Stimulated activated CD8-positive, alpha-beta memory T cell treated with anti-CD3 and anti-CD28 coated beads, Interleukin-15, amount 100 ng/mL, for 24 hours (primary cell): Measurements from ENCODE around the gene NOL4L.

Source experiments
- DNase-seq: peaks from one replicate; pipeline ENCODE4 v3.0.0-alpha.2; 2020; ENCODE audit warnings: low read depth

The NOL4L gene

DNA sequence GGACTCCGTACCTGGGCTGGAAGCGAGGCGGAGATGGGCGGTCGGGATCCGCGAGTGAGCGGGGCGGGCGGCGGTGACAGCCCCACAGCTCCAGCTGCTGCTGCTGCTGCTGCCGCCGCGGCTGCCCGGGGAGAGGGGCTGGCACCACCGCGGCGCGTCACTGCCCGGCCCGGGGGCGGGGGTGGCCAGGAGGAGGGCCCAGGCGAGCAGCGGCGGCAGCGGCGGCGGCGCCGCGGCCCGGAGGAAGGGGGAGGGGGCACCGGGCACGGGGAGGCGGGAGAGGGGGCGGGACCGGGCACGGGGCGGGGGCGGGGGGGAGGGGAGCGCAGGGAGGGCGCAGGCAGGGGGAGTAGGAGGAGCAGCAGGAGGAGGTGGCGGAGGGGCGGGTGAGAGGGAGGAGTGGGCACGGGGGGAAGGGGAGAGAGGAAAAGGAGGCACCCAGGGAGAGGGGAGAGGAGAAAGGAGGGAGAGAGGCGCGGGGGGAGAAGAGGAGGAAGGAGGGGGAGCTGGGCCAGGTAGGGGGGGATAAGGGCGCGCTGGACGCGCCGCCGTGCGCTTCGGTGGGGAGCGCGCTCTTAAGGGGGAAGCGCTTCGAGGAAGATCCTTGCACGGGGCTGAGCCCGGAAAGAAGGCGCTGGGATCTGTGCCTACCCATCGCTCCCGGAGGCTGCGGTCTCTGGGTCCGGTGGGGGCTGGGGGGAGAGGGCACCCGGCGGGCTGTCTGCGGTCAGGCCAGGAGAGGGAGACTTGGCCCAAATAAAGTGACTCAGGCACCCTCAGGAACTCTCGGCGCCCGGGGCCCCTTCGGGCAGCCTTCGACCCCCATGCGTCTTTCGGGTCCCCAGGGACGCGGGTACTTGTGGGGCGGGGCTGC is 101.5 kb downstream of the NOL4L start:
- DNase-seq: peak; percentile 18

DNA sequence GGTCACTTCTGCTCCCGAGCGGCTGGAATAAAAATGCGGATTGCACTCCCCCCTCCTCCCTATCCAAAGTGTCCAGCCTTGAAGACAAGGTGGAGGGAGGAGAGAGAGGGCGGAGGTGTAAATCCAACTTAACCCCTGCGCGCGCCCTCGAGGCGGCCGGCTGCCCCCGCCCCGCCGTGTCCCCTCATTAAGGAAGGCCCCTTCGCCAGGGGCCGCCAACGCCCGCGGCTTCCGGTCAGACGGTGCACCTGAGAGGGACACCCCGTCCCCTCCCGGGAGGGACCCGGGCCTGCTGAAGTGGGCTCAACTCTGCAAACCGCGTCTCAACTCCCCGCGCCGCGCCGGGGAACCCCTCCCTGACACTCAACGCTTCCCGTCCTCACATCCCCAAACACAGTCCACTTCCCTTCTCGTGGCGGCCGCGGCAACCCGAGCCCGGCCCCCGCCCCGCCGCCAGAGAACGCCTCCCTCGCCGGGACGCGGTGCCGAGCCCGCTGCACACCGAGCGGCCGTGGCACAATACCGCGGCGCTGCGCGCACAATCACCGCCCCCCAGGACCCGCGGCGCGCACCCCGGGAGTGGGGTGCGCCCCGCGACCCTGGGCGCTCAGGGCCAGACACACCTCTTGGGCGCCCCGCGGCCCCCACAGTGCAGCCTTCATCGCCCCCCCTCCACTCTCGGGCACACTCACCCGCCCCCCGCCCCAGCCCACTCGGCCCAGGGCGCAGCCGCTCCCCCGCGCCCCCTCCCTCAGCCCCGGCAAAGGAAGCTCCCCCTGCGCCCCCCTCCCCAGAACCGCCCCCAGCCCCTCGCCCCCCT is 102.5 kb downstream of the NOL4L start:
- DNase-seq: no peak

DNA sequence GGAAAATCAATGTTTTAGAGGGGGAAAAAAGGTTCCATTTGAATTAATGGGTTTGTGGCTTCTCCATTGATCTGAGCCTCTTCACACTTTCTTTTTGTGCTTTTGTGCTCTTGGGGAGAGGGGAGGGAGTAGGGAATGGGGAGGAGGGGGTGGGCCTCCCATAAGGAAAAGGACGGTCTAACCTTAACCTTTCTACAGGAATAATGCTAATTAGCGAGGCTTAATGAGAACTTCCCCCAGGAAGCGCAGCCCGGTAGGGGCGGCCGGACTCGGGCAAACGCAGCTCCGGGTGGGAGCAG is 103.0 kb downstream of the NOL4L start:
- DNase-seq: no peak

DNA sequence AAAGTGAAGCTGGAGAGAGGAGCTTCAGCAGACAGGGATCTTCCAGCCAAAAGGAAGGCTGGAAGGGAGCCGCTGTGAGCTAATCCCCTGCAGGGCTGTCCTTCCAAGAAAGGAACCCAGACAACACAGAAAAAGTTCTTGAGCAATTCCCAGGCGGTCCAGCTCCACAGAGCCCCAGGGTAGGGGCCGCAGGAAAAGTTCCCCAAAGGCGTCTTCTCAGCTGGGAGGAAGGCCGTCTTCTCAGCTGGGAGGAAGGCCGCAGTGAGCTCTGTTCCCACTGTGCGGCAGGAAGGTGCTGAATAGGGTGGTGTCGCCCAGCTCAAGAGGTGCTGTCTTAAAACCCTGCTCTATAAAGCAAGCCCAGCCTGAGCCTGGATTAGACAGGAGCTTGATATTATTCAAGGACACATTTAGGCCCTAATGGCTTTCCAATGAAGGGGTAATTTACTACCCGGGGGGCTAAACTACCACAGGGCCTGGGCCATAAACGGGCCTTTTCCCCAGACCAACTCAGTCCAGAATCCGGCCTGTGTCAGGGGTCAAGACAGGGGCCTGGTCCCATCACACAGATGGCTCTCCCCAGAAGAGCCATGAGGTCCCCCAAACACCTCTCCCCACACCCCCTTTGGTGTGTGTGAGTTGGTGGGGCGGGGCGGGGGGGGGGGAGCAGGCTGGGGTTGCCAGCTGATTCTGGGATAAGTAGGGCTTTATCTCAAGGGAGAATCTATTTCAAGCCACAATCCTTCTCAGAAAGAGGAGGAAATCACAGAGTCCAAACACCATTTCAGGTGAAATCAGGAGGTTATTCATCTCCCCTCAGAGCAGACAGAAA is 103.6 kb downstream of the NOL4L start:
- DNase-seq: no peak

DNA sequence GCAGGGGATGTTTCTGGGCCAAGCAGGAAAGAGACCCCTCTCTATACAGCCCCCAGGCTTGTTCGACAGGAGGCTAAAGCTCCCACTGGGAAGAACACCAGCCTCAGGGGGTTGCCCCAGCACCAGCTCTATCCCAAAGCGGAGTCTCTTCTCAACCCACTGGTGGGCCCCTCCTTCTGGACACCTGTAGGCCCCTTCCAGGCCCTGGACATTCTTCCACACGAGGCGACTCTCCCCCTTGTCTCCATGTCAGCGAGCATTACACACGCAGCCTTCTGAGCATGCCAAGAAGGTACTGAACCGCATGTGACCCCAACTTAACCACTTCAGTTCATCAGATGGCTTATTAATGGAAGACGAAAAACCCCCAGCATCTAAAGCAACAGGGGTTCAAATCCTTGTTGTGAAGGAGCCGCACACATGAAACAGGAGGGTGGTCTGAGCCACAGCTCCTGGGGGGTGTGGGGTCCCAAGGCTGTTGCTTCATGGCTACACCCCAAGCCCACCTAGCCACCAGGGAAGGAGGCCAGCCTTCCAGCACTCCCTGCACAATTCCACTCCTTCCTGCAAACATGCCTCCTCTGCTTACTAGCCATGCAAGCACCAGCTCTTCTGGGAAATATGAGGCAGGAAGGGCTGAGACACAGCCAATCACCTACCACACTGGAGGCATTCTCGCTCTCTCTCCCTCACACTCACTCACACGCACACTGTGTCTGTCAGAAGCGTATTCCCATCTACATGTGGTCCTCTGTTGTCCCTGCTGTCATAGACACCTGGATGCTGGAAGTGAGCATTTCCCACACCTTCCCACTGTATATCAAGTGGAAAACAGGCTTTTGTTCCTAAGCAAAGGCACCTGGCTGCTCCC is 104.5 kb downstream of the NOL4L start:
- DNase-seq: no peak

DNA sequence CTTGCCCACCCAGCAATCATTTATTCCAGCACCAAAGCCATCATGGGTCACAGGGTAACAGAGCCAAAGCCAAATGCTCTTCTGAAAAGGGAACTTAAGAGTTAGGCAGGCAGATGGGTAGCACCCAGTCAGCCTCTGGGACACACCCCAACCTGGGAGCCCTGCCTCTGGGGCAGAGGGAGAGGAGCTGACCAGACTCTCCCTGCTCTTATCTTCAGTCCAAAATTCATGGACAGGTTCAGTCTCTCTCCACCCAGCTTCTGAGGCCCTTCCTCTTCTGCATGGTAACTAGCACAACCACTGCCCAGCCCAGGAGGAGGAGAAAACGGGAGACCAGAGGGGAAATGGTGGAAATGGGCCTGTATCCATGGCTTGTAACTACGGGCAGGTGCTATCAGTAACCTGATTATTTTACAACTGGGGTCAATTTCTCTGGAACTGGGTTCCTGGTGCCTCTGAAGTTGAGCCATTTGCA is 105.4 kb downstream of the NOL4L start:
- DNase-seq: no peak

DNA sequence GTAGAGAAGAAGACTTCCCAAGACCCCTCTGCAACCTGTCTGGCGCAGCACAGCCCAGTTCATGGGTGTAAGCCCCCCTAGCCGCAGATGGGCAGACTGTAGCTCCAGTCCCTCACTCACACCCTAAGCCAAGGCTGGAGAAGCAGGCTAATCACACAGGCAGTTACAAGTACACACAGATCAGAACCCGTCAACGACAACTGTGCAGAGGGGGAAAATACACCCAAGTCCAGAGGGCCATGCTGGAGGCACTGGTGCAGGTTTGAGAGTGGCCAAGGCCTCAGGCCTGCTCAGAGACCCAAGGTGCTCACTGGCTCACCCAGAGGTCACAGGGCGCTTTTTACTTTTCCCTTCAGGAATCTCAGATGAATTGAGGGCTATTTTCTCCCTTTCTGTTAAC is 106.1 kb downstream of the NOL4L start:
- DNase-seq: no peak

DNA sequence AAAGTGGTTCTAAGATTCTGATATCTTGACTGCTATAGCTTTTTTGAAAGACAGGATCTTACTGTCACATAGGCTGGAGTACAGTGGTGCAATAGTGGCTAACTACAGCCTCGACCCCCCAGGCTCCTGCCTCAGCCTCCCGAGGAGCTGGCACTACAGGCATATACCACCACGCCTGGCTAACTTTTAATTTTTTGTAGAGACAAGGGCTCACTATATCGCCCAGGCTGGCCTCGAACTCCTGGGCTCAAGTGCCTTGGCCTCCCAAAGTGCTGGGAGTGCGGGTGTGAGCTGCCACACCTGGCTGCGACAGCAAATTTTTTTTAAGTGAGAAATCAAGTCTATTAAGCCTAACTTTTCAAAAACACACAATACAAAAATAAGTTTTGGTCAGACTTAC is 106.6 kb downstream of the NOL4L start:
- DNase-seq: no peak

DNA sequence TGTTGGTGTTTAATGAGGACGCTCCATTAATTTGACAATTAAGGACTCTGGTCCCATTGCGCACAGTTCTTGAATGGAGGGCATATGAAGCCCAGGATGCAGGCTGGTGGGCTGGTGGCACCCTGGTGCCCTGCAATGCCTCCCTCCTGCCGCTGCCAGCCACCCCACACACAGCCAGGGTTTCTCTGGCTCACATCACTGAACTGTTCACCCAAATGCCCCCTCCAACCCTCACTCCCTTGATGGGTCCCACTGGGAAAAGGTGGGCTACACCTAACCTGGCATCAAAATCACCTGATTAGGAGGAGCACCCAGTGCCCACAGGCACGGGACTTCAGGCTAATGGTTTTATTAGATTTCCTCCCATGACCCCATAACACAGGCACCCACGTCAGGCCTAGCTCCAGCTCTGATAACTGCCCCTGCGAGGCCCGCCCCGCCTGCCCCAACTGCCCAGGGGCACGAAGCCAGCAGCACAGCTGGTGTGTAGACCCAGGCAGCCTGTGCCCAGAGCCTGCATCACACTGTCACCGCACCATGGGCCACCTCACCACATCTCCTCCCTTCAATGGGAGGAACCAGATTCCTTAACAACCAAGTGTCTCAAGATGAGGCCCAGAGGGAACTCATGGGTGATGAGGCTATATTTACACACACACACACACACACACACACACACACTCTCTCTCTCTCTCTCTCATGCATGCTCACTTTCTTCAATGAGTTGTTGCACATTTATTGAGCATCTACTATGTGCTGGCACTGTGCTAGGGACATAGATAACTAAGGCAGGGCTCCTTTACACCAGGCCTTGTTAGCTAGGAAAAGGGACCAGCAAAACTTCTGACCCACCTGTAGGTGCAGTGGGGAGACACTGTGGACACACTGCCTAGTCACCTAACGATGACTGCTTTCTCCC is 107.3 kb downstream of the NOL4L start:
- no peak for DNase-seq

DNA sequence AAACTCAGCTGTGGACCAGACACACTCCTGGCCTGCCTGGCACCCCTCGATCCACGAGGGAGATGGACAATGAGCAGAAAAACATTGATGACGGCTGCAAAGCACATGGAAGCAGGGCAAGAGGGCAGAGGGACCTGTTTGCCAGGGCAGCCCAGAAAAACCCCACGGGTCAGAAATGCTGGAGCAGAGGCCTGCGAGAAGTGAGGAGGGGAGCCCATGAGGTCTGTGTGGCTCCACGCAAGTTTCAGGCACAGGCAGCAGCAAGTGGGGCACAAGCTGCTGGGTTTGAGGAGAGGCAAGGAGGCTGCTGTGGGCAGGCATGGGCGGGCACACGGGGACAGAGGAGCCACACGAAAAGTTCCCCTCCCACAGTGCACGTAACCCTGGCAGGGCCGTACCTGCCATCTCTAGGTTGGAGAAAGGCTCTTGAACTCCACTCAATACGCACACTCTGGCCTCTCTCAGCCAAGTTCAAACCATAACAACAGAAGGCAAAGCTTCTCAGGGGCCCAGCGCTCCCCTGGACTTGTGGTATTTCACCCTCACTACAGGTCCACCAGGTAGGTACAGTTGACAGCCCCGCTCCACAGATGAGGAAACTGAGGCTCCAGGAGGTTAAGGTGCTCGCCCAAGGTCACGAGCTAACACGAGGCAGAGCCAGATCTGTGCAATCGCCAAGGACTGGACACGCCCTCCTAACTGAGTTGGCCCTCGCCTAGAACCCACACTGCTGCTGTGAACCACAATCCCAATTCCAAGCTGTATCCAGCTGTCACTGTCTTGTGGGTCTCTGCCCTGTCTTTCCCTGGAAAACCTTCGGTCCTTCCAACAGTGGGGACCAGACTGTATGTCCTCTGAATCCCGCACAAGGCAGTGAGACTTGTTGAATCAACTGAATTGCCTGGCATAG is 108.2 kb downstream of the NOL4L start:
- no peak for DNase-seq

DNA sequence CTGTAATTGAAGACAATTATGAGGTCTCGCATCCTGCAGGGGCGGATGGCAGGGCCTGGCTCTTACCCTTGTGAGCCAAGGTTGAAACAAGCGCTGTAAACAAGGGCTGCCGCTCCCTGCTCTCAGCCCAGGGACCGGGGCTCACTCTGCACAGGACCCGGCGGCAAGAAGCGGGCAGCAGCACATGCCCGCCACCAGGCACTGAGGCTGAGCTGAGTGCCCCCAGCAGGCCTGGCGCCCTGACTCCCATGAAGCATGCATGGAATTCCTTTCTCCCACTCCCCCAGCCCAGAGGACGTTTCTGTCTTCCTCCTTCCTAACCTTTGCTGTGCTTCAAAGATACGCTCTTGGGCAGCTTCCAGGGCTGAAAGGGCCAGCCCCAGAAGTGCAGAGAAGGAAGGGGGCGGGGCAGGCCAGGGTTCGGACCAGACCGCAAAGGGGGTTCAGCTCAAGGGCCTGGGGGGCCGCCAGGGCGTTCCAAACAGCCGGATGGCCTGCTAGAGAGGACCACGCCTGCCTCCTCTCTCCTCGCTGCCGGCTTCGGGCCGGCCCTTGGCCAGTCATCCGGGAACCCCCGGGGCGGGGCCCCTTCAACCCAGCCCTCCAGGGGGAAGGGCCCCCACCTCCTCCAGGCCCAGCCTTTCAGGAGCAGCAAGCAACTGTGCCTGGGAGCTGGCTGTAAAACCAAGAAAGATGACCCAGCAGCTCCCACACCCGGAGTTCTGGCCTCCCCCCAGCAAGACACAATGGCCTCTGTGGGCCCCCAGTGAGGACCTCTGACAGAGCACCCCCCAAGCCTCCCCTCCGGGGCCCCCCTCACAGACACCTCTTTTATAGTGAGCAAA is 109.9 kb downstream of the NOL4L start:
- no peak for DNase-seq

DNA sequence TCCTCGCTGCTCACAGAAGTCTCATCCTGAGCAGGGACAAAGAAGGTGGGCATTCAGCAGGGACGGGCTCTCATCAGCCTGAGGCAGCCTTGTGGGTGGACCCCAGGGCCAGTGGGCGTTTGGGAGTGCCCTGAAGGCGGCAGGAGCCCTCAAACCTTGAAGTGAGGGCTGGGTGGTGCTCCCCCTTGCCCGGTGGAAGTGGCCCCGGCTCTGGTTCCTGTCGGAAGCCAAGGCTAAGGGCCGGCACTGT is 110.5 kb downstream of the NOL4L start:
- no peak for DNase-seq

DNA sequence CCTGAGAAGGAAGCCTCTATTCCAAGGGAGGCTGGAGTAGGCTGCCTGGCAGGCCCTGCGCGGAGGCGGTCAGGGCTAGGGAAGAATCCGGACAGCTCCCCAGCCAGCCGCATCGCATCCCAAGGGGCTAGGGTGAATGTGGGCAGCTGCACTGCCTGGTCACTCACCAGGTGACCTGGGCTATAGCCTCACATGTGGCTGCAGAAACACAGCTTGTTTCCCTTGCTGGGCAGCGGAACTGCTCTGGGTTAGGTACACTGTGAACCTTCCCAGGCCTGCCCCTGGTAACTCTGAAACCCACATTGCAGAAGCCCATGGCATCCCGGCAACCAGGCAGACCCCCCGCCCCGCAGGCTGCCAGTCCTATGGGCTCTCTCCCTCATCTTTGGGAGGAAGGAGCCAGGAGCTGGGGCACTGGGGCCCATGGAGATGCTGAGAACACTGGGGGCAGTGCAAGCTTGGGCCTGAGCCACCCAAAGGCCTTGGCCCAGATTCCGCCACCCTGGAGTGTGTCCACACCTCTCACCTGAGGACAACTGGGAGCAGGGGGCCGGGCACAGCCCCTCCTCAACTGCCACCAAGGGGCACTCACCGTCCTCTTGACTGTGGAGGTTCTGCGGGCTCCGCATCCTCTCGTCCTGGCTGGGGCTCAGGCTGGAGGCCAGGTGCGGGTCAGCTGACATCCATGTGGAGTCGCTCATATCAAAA is 111.0 kb downstream of the NOL4L start:
- DNase-seq: no peak

DNA sequence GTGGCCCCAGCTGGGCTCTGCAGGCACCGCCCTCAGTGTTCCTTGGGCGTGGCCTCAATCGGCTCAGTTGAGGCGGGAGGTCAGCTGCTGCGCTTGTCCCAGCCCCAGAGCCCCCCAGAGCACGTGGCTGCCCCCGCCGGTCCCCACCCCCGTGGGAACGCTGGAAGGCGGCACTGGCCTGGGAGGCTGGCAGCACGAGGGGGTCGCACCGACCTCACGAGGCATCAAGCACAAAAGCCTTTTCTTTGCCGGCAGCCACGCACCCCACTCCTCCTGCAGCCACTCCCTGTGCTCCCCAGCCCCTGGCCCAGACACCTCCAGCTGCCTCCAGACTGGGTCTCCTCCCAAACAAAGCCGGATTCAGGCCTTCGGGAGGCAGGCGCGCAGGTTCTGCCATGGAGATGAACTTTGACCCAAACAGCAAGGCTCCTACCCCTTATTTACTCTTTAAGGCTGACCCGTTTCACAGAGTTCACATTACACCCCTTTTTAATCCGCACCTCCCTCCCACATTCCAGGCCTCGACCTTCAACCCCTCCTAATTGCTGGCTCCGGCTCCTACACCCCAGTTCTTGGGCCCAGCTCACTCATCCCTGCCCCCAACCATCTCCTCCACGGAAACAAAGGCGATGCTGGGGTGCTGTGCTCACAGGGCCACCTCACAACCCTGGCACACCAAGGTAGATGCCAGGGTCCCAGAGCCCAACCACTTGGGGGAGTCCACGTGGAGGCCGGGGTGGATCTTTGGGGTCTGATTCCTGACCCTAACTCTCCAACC is 111.7 kb downstream of the NOL4L start:
- no peak for DNase-seq

DNA sequence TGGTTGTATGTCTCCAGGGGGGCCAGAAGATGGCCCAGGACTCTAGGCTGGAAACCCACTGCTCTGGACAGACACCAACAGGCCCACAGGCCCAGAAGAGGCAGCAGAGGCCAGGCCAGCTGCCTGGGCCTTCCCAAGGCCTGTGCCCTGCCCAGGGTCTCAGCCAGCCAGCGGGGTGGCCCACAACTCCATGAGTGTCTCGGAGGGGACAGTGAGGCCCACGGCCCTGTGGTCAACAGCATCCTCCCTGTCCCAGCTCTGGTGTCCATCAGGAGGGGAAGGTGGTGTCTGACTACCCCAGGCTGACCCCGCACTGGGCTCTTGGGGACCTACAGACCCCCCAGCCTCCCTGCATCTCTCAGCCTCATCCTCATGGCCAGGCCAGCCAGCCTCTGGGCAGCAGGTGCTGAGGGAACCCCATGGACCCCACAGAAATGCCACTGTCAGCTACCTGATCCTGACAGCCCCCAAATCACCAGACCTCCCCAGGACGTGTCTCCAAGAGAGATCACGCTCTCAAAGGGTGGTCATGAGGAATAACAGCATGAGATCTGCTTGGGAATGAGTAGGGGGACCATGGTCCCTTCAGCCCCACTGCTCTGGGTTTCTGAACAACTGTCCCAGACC is 112.4 kb downstream of the NOL4L start:
- no peak for DNase-seq

DNA sequence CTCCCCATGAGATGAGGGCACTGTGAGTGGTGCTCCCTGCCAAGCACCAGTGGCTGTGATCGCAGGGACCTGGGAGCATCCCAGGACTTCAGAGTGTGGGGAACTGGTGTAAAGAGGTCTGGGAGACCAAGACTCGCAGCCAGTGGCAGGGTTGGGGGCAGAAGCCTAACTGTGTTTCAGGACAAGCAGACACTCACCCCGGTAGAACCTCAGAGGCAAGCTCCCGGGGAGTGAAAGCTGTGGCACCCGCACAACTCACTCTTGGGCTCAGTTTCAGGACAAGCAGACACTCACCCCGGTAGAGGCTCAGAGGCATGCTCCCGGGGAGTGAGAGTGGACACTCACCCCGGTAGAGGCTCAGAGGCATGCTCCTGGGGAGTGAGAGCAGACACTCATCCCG is 114.2 kb downstream of the NOL4L start:
- DNase-seq: no peak
